GM10266 (cell line): Measurements from ENCODE around the gene AURKA.

Source experiments
- DNase-seq: peaks from one replicate; pipeline ENCODE4 v3.0.0; 2012; ENCODE audit errors: extremely low spot score
- TF ChIP-seq, protein P1 (sequence below): IDR thresholded peaks from 2 replicates; pipeline ENCODE4 v1.5.1; 2012; ENCODE audit warnings: mild to moderate bottlenecking, low read depth; ENCODE audit not compliant: control insufficient read depth, insufficient read depth; ENCODE audit errors: missing control alignments

The AURKA gene

GRCh38 chr20:56371977-56372376 is 20.0 kb downstream of the AURKA start:
- DNase-seq = no peak
- TF ChIP-seq, protein P1, sequence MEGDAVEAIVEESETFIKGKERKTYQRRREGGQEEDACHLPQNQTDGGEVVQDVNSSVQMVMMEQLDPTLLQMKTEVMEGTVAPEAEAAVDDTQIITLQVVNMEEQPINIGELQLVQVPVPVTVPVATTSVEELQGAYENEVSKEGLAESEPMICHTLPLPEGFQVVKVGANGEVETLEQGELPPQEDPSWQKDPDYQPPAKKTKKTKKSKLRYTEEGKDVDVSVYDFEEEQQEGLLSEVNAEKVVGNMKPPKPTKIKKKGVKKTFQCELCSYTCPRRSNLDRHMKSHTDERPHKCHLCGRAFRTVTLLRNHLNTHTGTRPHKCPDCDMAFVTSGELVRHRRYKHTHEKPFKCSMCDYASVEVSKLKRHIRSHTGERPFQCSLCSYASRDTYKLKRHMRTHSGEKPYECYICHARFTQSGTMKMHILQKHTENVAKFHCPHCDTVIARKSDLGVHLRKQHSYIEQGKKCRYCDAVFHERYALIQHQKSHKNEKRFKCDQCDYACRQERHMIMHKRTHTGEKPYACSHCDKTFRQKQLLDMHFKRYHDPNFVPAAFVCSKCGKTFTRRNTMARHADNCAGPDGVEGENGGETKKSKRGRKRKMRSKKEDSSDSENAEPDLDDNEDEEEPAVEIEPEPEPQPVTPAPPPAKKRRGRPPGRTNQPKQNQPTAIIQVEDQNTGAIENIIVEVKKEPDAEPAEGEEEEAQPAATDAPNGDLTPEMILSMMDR = no peak

DNA sequence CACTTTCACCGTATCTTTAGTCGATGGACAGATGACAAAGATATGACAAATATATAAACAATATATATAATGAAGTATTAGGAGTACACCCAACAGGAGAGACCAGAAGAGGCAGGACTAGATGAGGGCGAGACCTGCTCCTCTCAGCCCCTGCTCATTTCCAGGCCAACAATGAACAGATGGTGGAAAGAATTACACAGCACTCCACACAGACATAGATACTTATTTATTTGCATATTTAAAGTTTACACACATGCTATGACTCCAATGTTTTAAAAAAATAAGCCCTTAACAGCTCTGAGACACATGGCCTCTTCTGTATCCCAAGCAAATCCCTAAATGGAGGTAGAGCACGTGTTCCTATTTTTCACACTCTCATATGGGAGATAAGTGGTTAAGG is 22.8 kb downstream of the AURKA start:
- TF ChIP-seq, protein P1 = no peak
- DNase-seq = no peak

- TF ChIP-seq, protein P1 = no peak
- DNase-seq = no peak
Measured at GRCh38 chr20:56368351-56369134, 23.5 kb downstream of the AURKA start.

DNA sequence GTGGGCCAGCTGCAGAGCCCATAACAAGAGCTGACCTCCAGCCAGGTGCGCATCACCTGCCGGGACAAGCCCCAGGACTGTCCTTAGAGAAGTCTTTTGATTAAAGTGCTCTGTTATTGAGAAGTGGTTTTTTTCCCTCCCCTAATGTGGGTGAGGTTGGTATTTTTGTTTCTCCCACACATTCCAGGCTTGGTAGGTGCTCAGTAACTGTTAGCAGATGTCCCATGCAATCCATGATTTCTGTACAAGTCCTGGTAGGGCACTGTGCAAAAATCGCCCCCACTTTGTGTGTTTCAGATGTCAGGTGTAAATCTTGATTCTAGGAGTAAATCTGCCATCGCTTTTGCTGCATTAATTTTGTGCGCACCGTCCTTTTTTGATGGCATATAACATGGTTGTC is 28.5 kb downstream of the AURKA start:
- TF ChIP-seq, protein P1 = no peak
- DNase-seq = no peak

GRCh38 chr20:56362833-56363413 is 29.1 kb downstream of the AURKA start:
- TF ChIP-seq, protein P1 = no peak
- DNase-seq = no peak

DNA sequence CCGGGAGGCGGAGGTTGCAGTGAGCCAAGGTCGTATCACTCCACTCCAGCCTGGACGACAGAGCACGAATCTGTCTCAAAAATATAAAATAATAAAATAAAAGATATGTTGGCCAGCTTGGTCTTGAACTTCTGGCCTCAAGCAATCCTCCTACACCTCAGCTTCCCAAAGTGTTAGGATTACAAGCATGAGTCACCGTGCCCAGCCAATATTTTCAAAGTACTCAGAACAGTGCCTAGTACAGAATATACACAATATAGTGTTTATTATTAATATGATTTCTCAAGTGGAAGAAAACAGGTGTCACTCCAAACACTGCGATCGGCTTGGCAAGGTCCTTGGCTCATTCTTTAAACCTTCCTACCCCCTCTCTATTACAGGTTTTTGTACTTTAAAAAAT is 30.1 kb downstream of the AURKA start:
- DNase-seq = no peak
- TF ChIP-seq, protein P1 = no peak

GRCh38 chr20:56360908-56361205 is 31.2 kb downstream of the AURKA start:
- TF ChIP-seq, protein P1 = no peak
- no peak for DNase-seq
